Globus pallidus (tissue), 1 donor: ENCODE data around the gene DRC1.
A peak's percentile ranks its signal among the peaks of the same experiment; 100 is the strongest.
"Not testable (repeated sequence)": the region's sequence is repeated elsewhere in the genome, so short reads cannot be mapped to it uniquely, and the experiment has no call there.

Source experiments
- DNase-seq: peaks from one replicate; pipeline ENCODE4 v3.0.0-alpha.2; 2015; ENCODE audit warnings: low spot score

The DRC1 gene

GRCh38 chr2:26401739-26402541 lies at the start of gene DRC1:
Gene DRC1, plus strand, starts transcription at chr2:26401920. Its CDS starts 70 bp downstream, at chr2:26401990.
- DNase-seq, result peak; percentile 14

DNA sequence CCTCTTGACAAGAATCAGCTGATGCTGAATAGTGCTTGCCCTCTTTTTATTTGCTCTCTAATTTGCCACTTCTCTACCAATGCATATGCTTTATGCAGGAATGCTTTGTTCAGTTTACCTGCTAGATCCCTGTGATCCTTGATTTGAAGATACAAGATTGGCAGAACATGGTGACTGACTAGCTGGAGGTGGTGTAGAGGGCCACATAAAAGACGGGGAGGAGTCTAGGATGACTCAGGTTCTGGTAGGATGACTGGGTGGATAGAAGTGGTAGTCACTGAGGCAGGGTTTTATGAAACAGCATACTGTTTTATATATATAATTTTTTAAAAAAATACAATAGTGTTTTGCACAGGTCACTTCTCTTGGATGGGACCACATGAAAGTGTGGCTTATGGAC lies 48.8 kb upstream of the DRC1 start:
- no peak for DNase-seq

- not testable (repeated sequence) for DNase-seq
These were observed 47.3 kb upstream of the DRC1 start for GRCh38 chr2:26354469-26354868.

DNA sequence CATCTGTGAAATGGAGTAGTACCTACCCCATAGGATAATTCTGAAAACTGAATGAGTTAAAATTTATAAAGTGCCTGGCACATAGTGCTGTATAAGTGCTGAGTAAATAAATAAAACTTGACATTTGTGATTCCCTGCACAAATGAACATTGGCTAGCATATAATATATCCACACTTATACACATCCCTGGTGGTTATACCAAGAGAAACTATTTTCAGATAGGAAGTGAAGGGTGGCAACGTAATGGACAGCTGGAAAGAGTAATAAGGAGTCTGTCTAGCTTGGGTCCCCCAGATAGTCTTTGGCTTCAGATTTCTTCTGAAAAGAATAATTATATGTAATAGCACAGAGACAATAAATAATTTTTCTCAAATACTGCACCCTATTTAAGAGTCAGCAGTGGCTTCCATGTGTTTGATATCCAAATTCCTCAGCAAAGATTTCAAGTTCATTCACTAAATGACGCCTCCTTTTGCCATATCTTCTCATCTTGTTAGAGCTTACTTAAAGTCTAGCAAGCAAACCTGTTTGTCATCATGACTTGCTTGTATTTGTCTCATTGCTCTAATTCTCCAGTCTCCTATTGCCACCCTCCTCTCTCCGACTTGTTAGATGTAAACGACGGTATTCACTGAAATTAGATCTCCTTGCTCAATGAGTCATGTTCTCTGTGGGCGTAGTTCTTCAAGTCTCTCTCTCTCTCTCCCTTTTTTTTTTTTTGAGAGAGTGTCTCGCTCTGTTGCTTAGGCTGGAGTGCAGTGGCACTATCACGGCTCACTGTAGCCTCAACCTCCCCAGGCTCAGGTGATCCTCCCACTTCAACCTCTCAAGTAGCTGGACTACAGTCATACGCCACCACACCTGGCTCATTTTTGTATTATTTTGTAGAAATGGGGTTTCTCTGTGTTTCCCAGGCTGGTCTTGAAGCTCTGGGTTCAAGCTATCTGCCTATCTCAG lies 46.4 kb upstream of the DRC1 start:
- no peak for DNase-seq

DNA sequence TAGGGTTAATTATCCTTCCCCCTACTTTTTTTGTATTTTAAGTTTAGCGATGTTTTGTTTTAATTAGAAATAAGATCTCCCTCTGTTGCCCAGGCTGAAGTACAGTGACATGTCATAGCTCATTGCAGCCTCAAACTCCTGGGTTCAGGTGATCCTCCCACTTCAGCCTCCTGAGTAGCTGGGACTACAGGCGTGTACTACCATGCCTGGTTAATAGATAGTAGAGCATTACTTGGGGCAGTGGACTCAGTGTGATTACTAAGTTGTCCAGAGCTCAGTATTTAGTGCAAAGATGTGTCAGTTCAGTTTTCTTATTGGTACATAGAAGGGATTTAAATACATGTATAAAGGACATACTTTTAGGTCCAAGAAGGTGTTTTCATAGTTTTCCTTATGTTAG lies 45.6 kb upstream of the DRC1 start:
- DNase-seq, result no peak

GRCh38 chr2:26356771-26357170 lies 44.9 kb upstream of the DRC1 start:
- DNase-seq, result no peak

- no peak for DNase-seq
These were observed 41.7 kb upstream of the DRC1 start for GRCh38 chr2:26359886-26360473.

- DNase-seq, result no peak
These were observed 38.4 kb upstream of the DRC1 start for GRCh38 chr2:26363323-26363722.

DNA sequence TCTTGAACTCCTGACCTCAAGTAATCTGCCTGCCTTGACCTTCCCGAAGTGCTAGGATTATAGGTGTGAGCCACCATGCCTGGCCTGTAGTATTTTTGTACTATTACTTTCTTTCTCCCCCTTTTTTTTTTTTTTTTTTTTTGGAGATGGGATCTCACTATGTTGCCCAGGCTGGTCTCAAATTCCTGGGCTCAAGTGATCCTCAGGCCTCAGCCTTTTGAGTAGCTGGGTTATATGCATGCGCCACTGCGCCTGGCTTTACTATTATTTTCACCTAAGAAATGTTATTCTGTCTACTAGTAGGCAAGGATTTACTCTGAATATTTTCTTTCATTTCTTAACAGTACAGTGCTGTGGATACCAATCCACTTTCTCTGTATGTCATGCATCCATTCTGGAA lies 37.8 kb upstream of the DRC1 start:
- no peak for DNase-seq

GRCh38 chr2:26364669-26365068 lies 37.1 kb upstream of the DRC1 start:
- DNase-seq, result no peak

- no peak for DNase-seq
These were observed 34.8 kb upstream of the DRC1 start for GRCh38 chr2:26366957-26367356.

DNA sequence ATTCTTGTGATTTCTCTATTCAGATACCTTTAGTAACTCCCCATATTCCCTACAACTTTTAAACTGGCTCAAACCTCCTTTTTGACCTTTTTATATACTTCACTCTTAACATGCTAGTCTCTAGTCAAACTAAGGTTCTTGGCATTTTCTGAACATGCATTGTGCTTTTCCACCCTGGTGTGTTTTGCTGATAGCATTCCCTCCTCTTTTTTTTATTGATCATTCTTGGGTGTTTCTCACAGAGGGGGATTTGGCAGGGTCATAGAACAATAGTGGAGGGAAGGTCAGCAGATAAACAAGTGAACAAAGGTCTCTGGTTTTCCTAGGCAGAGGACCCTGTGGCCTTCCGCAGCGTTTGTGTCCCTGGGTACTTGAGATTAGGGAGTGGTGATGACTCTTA lies 32.1 kb upstream of the DRC1 start:
- not testable (repeated sequence) for DNase-seq

DNA sequence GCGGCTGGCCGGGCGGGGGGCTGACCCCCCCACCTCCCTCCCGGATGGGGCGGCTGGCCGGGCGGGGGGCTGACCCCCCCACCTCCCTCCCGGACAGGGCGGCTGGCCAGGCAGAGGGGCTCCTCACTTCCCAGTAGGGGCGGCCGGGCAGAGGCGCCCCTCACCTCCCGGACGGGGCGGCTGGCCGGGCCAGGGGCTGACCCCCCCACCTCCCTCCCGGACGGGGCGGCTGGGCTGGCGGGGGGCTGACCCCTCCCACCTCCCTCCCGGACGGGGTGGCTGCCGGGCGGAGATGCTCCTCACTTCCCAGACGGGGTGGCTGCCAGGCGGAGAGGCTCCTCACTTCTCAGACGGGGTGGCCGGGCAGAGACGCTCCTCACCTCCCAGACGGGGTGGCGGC lies 30.8 kb upstream of the DRC1 start:
- DNase-seq, result not testable (repeated sequence)

DNA sequence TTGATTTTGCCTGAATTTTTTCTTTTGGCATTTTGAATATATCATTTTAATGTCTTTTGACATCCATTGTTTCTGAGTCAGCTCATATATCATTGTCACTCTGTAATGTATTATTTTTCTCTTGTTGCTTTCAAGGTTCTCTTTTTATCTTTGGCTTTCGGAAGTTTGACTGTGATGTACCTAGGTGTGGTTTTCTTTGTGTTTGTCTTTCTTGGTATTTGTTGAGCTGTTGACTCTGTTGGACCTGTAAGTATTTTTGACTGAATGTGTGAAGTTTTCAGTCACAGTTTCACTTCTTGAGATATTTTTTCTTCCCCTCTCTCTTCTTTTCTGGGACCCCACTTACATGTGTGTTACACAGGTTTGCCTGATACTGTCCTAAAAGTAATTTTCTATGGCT lies 24.9 kb upstream of the DRC1 start:
- DNase-seq, result no peak

GRCh38 chr2:26380281-26380680 lies 21.4 kb upstream of the DRC1 start:
- no peak for DNase-seq

- no peak for DNase-seq
These were observed 19.2 kb upstream of the DRC1 start for GRCh38 chr2:26382564-26382963.

DNA sequence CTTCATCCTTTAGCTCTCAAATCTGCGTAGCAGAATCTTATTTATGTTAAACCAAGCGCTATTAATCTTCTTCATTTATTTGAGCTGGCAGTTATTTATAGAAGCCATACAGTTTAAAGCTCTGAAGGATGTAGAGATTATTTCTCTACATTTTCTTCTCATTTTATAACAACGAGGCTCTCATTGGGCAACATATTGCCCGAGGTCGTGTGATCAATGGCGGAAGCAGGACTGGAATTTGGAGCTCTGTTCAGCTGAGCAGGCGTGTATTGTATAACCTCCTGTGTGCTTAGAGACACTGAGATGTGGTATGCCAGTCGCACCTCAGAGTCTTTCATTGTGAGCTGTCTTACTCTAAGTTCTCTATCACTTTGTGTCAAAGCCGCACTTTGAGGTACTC lies 17.5 kb upstream of the DRC1 start:
- DNase-seq, result no peak

DNA sequence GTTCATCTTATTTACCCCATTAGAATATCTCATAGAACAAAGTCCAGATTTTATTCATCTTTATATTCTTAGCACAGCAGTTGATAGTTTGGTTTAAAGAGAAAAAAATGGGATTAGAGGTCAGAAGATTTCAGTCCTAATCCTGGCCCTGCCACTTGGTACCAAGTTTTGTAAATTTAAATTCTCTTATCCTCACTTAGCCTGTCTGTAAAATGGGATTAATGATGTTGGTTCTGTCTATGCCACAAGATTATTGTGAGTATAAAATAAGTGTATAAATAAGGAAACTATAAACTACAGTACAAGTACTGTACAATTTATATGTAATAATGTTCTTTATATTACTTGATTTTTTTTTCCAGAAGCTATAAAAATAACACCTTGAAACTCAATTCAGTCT lies 17.1 kb upstream of the DRC1 start:
- no peak for DNase-seq

DNA sequence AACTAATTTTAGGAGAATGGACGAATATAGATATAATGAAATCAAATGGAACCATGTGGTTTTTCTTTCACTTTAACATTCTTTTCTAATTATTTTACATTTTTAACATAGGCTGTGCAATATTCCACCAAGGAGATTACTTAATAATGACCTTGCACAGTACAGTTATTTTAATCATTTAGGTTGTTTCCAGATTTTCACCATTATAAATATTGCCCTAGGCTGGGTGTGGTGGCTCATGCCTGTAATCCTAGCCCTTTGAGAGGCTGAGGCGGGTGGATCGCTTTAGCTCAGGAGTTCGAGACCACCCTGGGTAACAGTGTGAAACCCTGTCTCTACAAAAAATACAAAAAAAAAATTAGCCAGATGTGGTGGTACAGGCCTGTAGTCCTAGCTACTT lies 14.5 kb upstream of the DRC1 start:
- DNase-seq, result no peak

- no peak for DNase-seq
These were observed 7.0 kb upstream of the DRC1 start for GRCh38 chr2:26394694-26395093.

DNA sequence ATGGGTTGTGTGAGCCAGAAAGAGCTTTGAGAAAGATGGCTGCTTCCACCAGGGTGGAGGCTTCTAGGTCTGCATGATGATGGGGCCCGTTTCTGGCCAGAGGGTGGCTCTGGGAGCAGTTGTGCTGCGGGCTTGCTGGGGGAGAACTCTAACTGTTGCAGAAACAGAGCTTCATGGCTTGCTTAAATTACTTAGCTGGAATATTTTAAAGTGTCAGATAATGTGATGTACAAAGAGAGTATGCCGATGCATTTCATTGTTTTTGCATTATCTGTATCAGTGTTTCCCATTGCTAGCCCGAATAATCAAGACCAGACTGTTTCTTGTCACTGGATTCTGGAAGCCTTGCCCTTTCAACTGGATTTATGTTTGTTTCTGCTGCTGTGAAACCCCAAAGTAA lies 6.3 kb upstream of the DRC1 start:
- DNase-seq, result no peak

- no peak for DNase-seq
These were observed 4.9 kb upstream of the DRC1 start for GRCh38 chr2:26396734-26397298.
